K562 (cell line): ENCODE results near the gene ANO2. TPM values are rescaled to one million over a fixed set of nuclear protein-coding genes. Genes with fewer than 3 reads are reported as not detected.

Experiments
- ATAC-seq: fragments of 200-7000 bp; cut with Tn5 transposase; 3 replicates; pipeline ENCODE4 v1.9.1; 2020; ENCODE audit warnings: moderate library complexity
- BruUV-seq: library from RNA; stranded (reverse); fragments of 400-500 nt; replicated peaks from 2 replicates; lab custom pipeline; 2021; lab: Mats Ljungman, UMichigan
- CTCF ChIA-PET: fragments of 300-600 bp; formaldehyde crosslinking; extraction: SDS; loops from one replicate; lab custom pipeline; 2021; ENCODE audit warnings: low intra/inter-chr PET ratio; lab: Yijun Ruan, JAX
- POLR2A ChIA-PET: fragments of 300-600, 350-650 bp; sonication (Branson Sonifier 250); formaldehyde crosslinking; extraction: SDS; loops from one replicate; lab custom pipeline; 2021; ENCODE audit warnings: antibody characterized with exemption, inconsistent platforms; lab: Yijun Ruan, JAX
- DNase-seq, 4 experiments: peaks; one replicate each; pipeline versions ENCODE4 v3.0.0 to v3.0.0-alpha.2; 2011 to 2018; ENCODE audit warnings: low spot score in 3 of 4, mixed read lengths in 3 of 4; ENCODE audit errors: extremely low read depth in 1 of 4
- FAIRE-seq: peaks from 2 replicates; lab custom pipeline; 2011; peaks lifted over from hg19 to GRCh38; lab: Jason Lieb, UNC
- H2AFZ ChIP-seq: 2 replicates; pipeline ENCODE4 v1.6.0; 2011; ENCODE audit warnings: low read depth, low read length, control low read depth, inconsistent platforms
- H3K27ac ChIP-seq: fragments of 200-600 bp; 3 replicates; pipeline ENCODE4 v1.8.0; 2011; ENCODE audit warnings: low read depth, mild to moderate bottlenecking, control low read depth, inconsistent platforms, low read length, moderate library complexity, mixed read lengths; ENCODE audit errors: extremely low read depth
- H3K27me3 ChIP-seq, 2 experiments: fragments of 300-600 bp in 1 of 2; 2 replicates in 1 of 2; 3 replicates in 1 of 2; pipeline versions ENCODE4 v1.6.0 to v1.8.0; 2011; ENCODE audit warnings: inconsistent platforms in 2 of 2, low read length in 2 of 2, mild to moderate bottlenecking in 1 of 2, mixed read lengths in 1 of 2, moderate library complexity in 1 of 2; ENCODE audit not compliant: control insufficient read depth in 2 of 2, insufficient read depth in 2 of 2
- H3K36me3 ChIP-seq: fragments of 300-600 bp; 3 replicates; pipeline ENCODE4 v1.8.0; 2011; ENCODE audit warnings: mild to moderate bottlenecking, low read length, inconsistent platforms; ENCODE audit not compliant: control insufficient read depth, insufficient read depth
- H3K4me1 ChIP-seq, 2 experiments: fragments of 200-600 bp in 1 of 2; replicated peaks in 1 of 2; 2 replicates in 1 of 2; 3 replicates in 1 of 2; pipeline versions ENCODE4 v1.5.1 to v1.8.0; 2011; ENCODE audit warnings: inconsistent platforms in 2 of 2, low read length in 2 of 2, mild to moderate bottlenecking in 1 of 2, mixed read lengths in 1 of 2, moderate library complexity in 1 of 2; ENCODE audit not compliant: control insufficient read depth in 2 of 2, insufficient read depth in 2 of 2
- H3K4me2 ChIP-seq: 2 replicates; pipeline ENCODE4 v1.6.1; 2011; ENCODE audit warnings: low read length, control low read depth, inconsistent platforms, mixed read lengths; ENCODE audit not compliant: insufficient read depth
- H3K4me3 ChIP-seq: fragments of 200-600 bp; sonication (generic), shearing (Covaris generic); 2 replicates; pipeline ENCODE4 v1.5.1; 2016; ENCODE audit warnings: control low read depth, inconsistent platforms
- H3K79me2 ChIP-seq: fragments of 200-600 bp; 3 replicates; pipeline ENCODE4 v1.8.0; 2011; ENCODE audit warnings: low read length, inconsistent platforms; ENCODE audit not compliant: control insufficient read depth, insufficient read depth
- H3K9ac ChIP-seq, 2 experiments: 2 replicates each; pipeline versions ENCODE4 v1.6.0 to v1.6.1; 2011; ENCODE audit warnings: low read depth in 2 of 2, low read length in 2 of 2, control low read depth in 1 of 2, inconsistent platforms in 1 of 2, mild to moderate bottlenecking in 1 of 2, mixed read lengths in 1 of 2; ENCODE audit not compliant: insufficient read depth in 1 of 2
- H3K9me1 ChIP-seq: one replicate; pipeline ENCODE4 v1.6.0; 2011; ENCODE audit warnings: inconsistent platforms, mild to moderate bottlenecking, low read length, moderate library complexity; ENCODE audit not compliant: control insufficient read depth, insufficient read depth
- H3K9me3 ChIP-seq: replicated peaks from 2 replicates; pipeline ENCODE4 v1.5.1; 2011; ENCODE audit warnings: low read depth, low read length, inconsistent platforms; ENCODE audit not compliant: control insufficient read depth, insufficient read depth
- H4K20me1 ChIP-seq: replicated peaks from 2 replicates; pipeline ENCODE4 v1.6.1; 2011; ENCODE audit warnings: low read length, inconsistent platforms, mixed read lengths; ENCODE audit not compliant: control insufficient read depth, insufficient read depth
- AFF1 ChIP-seq, 2 experiments: fragments of 450-650 bp; IDR thresholded peaks; 2 replicates each; pipeline ENCODE4 v1.6.1; 2018; ENCODE audit warnings: mild to moderate bottlenecking in 2 of 2, low read depth in 1 of 2; ENCODE audit not compliant: partially characterized antibody in 2 of 2
- ARID3B ChIP-seq: fragments of 250-450 bp; sonication (Bioruptor Pico); IDR thresholded peaks from 2 replicates; pipeline ENCODE4 v1.4.0; 2020; ENCODE audit warnings: borderline replicate concordance
- ATF4 ChIP-seq: fragments of 450-650 bp; formaldehyde crosslinking; IDR thresholded peaks from 2 replicates; pipeline ENCODE4 v1.4.0; 2022; ENCODE audit warnings: mild to moderate bottlenecking, moderate library complexity
- CEBPB ChIP-seq: fragments of 450-650 bp; IDR thresholded peaks from 2 replicates; pipeline ENCODE4 v1.6.1; 2016; ENCODE audit warnings: missing genetic modification characterization, missing compliant biosample characterization
- DACH1 ChIP-seq: fragments of 450-650 bp; IDR thresholded peaks from 2 replicates; pipeline ENCODE4 v1.6.1; 2018; ENCODE audit not compliant: partially characterized antibody
- HNRNPUL1 ChIP-seq: fragments of 200-400 bp; formaldehyde crosslinking; IDR thresholded peaks from 2 replicates; pipeline ENCODE4 v1.6.1; 2017; ENCODE audit warnings: low read length
- KDM4B ChIP-seq, 2 experiments: fragments of 450-650 bp in 1 of 2; sonication (generic) in 1 of 2; IDR thresholded peaks; 2 replicates each; pipeline ENCODE4 v1.6.1; 2016 to 2017; ENCODE audit warnings: borderline replicate concordance in 2 of 2, antibody characterized with exemption in 1 of 2, low read depth in 1 of 2, mild to moderate bottlenecking in 1 of 2
- MCM5 ChIP-seq: fragments of 450-650 bp; IDR thresholded peaks from 2 replicates; pipeline ENCODE4 v1.6.1; 2016; ENCODE audit warnings: low read depth
- NCOA4 ChIP-seq: fragments of 450-650 bp; IDR thresholded peaks from 2 replicates; pipeline ENCODE4 v1.6.1; 2018; ENCODE audit warnings: mild to moderate bottlenecking; ENCODE audit not compliant: partially characterized antibody
- NRF1 ChIP-seq, 2 experiments: fragments of 450-650 bp; IDR thresholded peaks in 1 of 2; conservative IDR thresholded peaks in 1 of 2; 2 replicates each; pipeline ENCODE4 v1.6.1; 2014; ENCODE audit warnings: mild to moderate bottlenecking in 2 of 2
- SMARCB1 ChIP-seq: IDR thresholded peaks from 2 replicates; pipeline ENCODE4 v1.6.1; 2011; ENCODE audit warnings: improper control_type of control experiment, low read depth; ENCODE audit not compliant: insufficient read length
- ZSCAN32 ChIP-seq: fragments of 450-650 bp; formaldehyde crosslinking; IDR thresholded peaks from 2 replicates; pipeline ENCODE4 v1.4.0; 2020; ENCODE audit warnings: mild to moderate bottlenecking, moderate library complexity
- WGBS: fragments of 100-300 bp; shearing (Covaris generic); methylation state at CpG from one replicate; pipeline ENCODE4 v1.1.6; 2016; ENCODE audit warnings: low coverage, mixed read lengths; ENCODE audit not compliant: insufficient coverage; ENCODE audit errors: missing lambda C conversion rate; 5-methylcytosine and 5-hydroxymethylcytosine counted together
- in situ Hi-C: fragments of 300-500 bp; cut with MboI; formaldehyde crosslinking; loops from 4 replicates; pipeline ENCODE4 v1.15.0; 2018; ENCODE audit warnings: inconsistent platforms, mixed read lengths
- intact Hi-C: fragments of 100-400 bp; cut with micrococcal nuclease; formaldehyde crosslinking; loops from 2 replicates; pipeline ENCODE4 v1.14.2; 2022
- polyA plus RNA-seq, 8 experiments: library from polyadenylated mRNA; depleted of rRNA in 4 of 8; stranded (reverse) in 5 of 8; unstranded in 3 of 8; fragments of >200 nt; fragmentation: Nextera tagmentation in 2 of 8; fragmentation: Illumina TruSeq in 1 of 8; extraction: Ambion mirVana in 2 of 8; extraction: Trizol in 1 of 8; gene quantifications; 2 replicates each; pipeline versions ENCODE4 v1.2.1 to v1.2.3, GENCODE V29; 2011 to 2014; ENCODE audit warnings: inconsistent platforms in 1 of 8, missing spikeins in 1 of 8
- total RNA-seq, 7 experiments: library from RNA; depleted of rRNA in 6 of 7; stranded (reverse); fragments of >200 nt in 6 of 7; fragmentation: Illumina TruSeq in 2 of 7; extraction: Trizol in 2 of 7; gene quantifications; 2 replicates each; pipeline versions ENCODE4 v1.2.1 to v1.2.3, GENCODE V29; 2011 to 2021; ENCODE audit warnings: low replicate concordance in 1 of 7
- TF ChIP-seq, protein P1 (sequence below): fragments of 150-350 bp; IDR thresholded peaks from 2 replicates; pipeline ENCODE4 v1.6.1; 2014; ENCODE audit warnings: low read depth, mild to moderate bottlenecking, low read length, borderline replicate concordance

ANO2 gene
- total and polyA plus RNA-seq, 9 of the 15 experiments (the other 6 are each of a cell fraction or from before 2014, with no cell fraction given) = 0.64 TPM; not detected in 8

DNA sequence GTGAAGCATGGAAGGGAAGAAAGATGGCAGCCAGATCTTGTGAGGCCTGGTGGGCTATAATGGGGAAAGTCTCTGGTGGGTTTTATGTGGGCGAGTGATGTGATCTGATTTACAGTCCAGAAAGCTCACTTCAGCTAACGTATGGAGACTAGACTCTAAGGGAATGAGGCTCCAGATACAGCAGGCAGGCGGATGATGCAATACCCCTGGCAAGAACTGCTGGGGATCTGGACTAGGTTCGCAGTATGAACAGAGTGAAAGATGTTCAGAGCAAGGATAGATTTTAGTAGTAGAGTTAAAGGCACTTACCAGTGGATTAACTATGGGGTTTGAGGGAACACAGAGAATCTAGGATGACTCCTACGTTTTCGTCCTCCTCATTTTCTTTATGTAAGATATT is 253.1 kb downstream of the ANO2 start:
- POLR2A ChIA-PET = no interaction called here
- ATAC-seq (peak; percentile 51; the same call in 1 of the 3 replicates), FAIRE-seq (no peak), DNase-seq (no peak)
- Histone ChIP-seq H3K9me3 (no peaks in the 10 kb centered on the region), H3K4me1 (no peaks in the 10 kb centered on the region; a peak in 1 of 5 replicates), H3K4me2 (no peak overlapping the region), H3K4me3 (no peak overlapping the region), H3K9ac (no peak overlapping the region), H2AFZ (no peak overlapping the region), H4K20me1 (no peaks in the 10 kb centered on the region), H3K36me3 (no peaks in the 10 kb centered on the region), H3K79me2 (no peaks in the 10 kb centered on the region), H3K27ac (no peak overlapping the region), H3K27me3 (no peaks in the 10 kb centered on the region), H3K9me1 (no peaks in the 10 kb centered on the region)
- intact Hi-C loops = no loop called here
- in situ Hi-C loops = no loop called here
- 9% methylated on average over 6 of the region's 6 CpGs for WGBS
- CTCF ChIA-PET = no interaction called here
- BruUV-seq = no TSS peak
- TF ChIP-seq ZSCAN32 (CRISPR knock-in tag) = peak; percentile 76; the same call in 1 of the 2 replicates
- peak; percentile 82 for TF ChIP-seq ATF4
- peak; percentile 90 for TF ChIP-seq CEBPB
- no peak for TF ChIP-seq NCOA4
- TF ChIP-seq KDM4B (IDR thresholded peaks at IDR 0.05; ENCODE audit: borderline replicate concordance in 2 of 2, low read depth in 1 of 2) = no peak
- no peak for TF ChIP-seq ARID3B (CRISPR knock-in tag)
- no peak for TF ChIP-seq DACH1
- TF ChIP-seq MCM5 = no peak
- TF ChIP-seq HNRNPUL1 = no peak
- no peak for TF ChIP-seq NRF1 (conservative IDR thresholded peaks at IDR 0.05 in 1 of 2, IDR thresholded peaks at IDR 0.05 in 1 of 2)
- TF ChIP-seq, protein P1, sequence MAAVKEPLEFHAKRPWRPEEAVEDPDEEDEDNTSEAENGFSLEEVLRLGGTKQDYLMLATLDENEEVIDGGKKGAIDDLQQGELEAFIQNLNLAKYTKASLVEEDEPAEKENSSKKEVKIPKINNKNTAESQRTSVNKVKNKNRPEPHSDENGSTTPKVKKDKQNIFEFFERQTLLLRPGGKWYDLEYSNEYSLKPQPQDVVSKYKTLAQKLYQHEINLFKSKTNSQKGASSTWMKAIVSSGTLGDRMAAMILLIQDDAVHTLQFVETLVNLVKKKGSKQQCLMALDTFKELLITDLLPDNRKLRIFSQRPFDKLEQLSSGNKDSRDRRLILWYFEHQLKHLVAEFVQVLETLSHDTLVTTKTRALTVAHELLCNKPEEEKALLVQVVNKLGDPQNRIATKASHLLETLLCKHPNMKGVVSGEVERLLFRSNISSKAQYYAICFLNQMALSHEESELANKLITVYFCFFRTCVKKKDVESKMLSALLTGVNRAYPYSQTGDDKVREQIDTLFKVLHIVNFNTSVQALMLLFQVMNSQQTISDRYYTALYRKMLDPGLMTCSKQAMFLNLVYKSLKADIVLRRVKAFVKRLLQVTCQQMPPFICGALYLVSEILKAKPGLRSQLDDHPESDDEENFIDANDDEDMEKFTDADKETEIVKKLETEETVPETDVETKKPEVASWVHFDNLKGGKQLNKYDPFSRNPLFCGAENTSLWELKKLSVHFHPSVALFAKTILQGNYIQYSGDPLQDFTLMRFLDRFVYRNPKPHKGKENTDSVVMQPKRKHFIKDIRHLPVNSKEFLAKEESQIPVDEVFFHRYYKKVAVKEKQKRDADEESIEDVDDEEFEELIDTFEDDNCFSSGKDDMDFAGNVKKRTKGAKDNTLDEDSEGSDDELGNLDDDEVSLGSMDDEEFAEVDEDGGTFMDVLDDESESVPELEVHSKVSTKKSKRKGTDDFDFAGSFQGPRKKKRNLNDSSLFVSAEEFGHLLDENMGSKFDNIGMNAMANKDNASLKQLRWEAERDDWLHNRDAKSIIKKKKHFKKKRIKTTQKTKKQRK = no peak
- no peak for TF ChIP-seq AFF1 (IDR thresholded peaks at IDR 0.05; ENCODE audit: low read depth in 1 of 2, partially characterized antibody in 2 of 2)
- no peak for TF ChIP-seq SMARCB1
